Neural progenitor cell (in vitro differentiated cells): Measurements from ENCODE around the gene APEH.

Experiments
- CTCF ChIP-seq: fragments of 200-600 bp; sonication (generic); IDR thresholded peaks from 2 replicates; pipeline ENCODE4 v1.5.1; 2017; ENCODE audit warnings: antibody characterized with exemption, mild to moderate bottlenecking
- EZH2 ChIP-seq: fragments of 200-600 bp; sonication (generic); IDR thresholded peaks from 2 replicates; pipeline ENCODE4 v1.6.1; 2017; ENCODE audit warnings: antibody characterized with exemption, mild to moderate bottlenecking, moderate library complexity
- EZH2phosphoT487 ChIP-seq: fragments of 200-600 bp; sonication (generic); IDR thresholded peaks from 2 replicates; pipeline ENCODE4 v1.6.1; 2017; ENCODE audit warnings: antibody characterized with exemption

GRCh38 chr3:49639551-49639950 is 34.6 kb upstream of the APEH start:
- no peak for TF ChIP-seq CTCF
- TF ChIP-seq EZH2: no peak
- no peak for TF ChIP-seq EZH2phosphoT487
